HepG2 (cell line): ENCODE data around the gene MAPK9. TPM values are rescaled to one million over a fixed set of nuclear protein-coding genes. Genes with fewer than 3 reads are reported as not detected.
A peak's percentile ranks its signal among the peaks of the same experiment; 100 is the strongest.

Experiments used
- ARHGAP35 ChIP-seq: sonication (generic); formaldehyde crosslinking; IDR thresholded peaks from 2 replicates; pipeline ENCODE4 v1.9.0; 2022; ENCODE audit warnings: mild to moderate bottlenecking, inconsistent platforms, moderate library complexity, missing genetic modification reagents, borderline replicate concordance
- CEBPZ ChIP-seq: IDR thresholded peaks from 2 replicates; pipeline ENCODE4 v1.6.1; 2012; ENCODE audit warnings: low read length, improper control_type of control experiment
- DNMT1 ChIP-seq: sonication (generic); formaldehyde crosslinking; IDR thresholded peaks from 2 replicates; pipeline ENCODE4 v1.5.1; 2020; ENCODE audit warnings: mild to moderate bottlenecking, missing genetic modification reagents
- ETS1 ChIP-seq: sonication (generic); formaldehyde crosslinking; IDR thresholded peaks from 2 replicates; pipeline ENCODE4 v1.4.0; 2020; ENCODE audit warnings: missing genetic modification reagents
- GATAD2A ChIP-seq: IDR thresholded peaks from 2 replicates; pipeline ENCODE4 v1.6.1; 2016
- HOMEZ ChIP-seq: IDR thresholded peaks from 2 replicates; pipeline ENCODE4 v1.6.1; 2016; ENCODE audit warnings: low read depth
- JUNB ChIP-seq: sonication (generic); formaldehyde crosslinking; IDR thresholded peaks from 2 replicates; pipeline ENCODE4 v1.8.0; 2022; ENCODE audit warnings: missing genetic modification reagents, mild to moderate bottlenecking, borderline replicate concordance
- KDM6A ChIP-seq: IDR thresholded peaks from 2 replicates; pipeline ENCODE4 v1.6.1; 2016; ENCODE audit warnings: low read depth
- KLF11 ChIP-seq: IDR thresholded peaks from 2 replicates; pipeline ENCODE4 v1.6.1; 2016; ENCODE audit warnings: missing compliant biosample characterization
- KLF15 ChIP-seq: sonication (generic); formaldehyde crosslinking; IDR thresholded peaks from 2 replicates; pipeline ENCODE4 v1.8.1; 2023; ENCODE audit warnings: borderline replicate concordance, mild to moderate bottlenecking, inconsistent platforms, missing genetic modification reagents, mixed read lengths
- TFAP4 ChIP-seq: sonication (generic); IDR thresholded peaks from 2 replicates; pipeline ENCODE4 v1.6.1; 2016; ENCODE audit warnings: low read depth, borderline replicate concordance
- THAP9 ChIP-seq: sonication (generic); formaldehyde crosslinking; IDR thresholded peaks from 2 replicates; pipeline ENCODE4; 2020; ENCODE audit warnings: missing genetic modification reagents, mild to moderate bottlenecking, borderline replicate concordance
- ZEB1 ChIP-seq: IDR thresholded peaks from 2 replicates; pipeline ENCODE4 v1.6.1; 2012; ENCODE audit warnings: mild to moderate bottlenecking, low read depth, inconsistent platforms; ENCODE audit not compliant: insufficient replicate concordance
- ZKSCAN1 ChIP-seq: fragments of 150-350 bp; IDR thresholded peaks from 2 replicates; pipeline ENCODE4 v1.6.1; 2014; ENCODE audit warnings: low read length
- ZMYM3 ChIP-seq: sonication (generic); formaldehyde crosslinking; IDR thresholded peaks from 2 replicates; pipeline ENCODE4 v1.5.1; 2020; ENCODE audit warnings: mild to moderate bottlenecking, missing genetic modification reagents
- ZMYM4 ChIP-seq: sonication (generic); formaldehyde crosslinking; IDR thresholded peaks from 2 replicates; pipeline ENCODE4 v1.8.1; 2023; ENCODE audit warnings: mild to moderate bottlenecking, missing genetic modification reagents
- ZNF292 ChIP-seq: sonication (generic); formaldehyde crosslinking; IDR thresholded peaks from 2 replicates; pipeline ENCODE4 v1.8.1; 2022; ENCODE audit warnings: mild to moderate bottlenecking, low read depth, missing genetic modification reagents, borderline replicate concordance
- ZNF343 ChIP-seq: sonication (generic); formaldehyde crosslinking; IDR thresholded peaks from 2 replicates; pipeline ENCODE4 v1.4.0; 2020; ENCODE audit warnings: mild to moderate bottlenecking, missing genetic modification reagents
- ZNF879 ChIP-seq: sonication (generic); formaldehyde crosslinking; IDR thresholded peaks from 2 replicates; pipeline ENCODE4 v1.8.1; 2023; ENCODE audit warnings: missing genetic modification reagents
- ZSCAN29 ChIP-seq: sonication (generic); formaldehyde crosslinking; conservative IDR thresholded peaks from 2 replicates; pipeline ENCODE4 v1.4.0; 2020; ENCODE audit warnings: mild to moderate bottlenecking, missing genetic modification reagents
- polyA plus RNA-seq, 8 experiments: library from polyadenylated mRNA; depleted of rRNA in 3 of 8; stranded (reverse) in 7 of 8; unstranded in 1 of 8; fragments of >200 nt; fragmentation: Illumina TruSeq in 4 of 8; extraction: Trizol in 4 of 8; gene quantifications; 2 replicates each; pipeline versions ENCODE4 v1.2.1 to v1.2.3, GENCODE V29; 2011 to 2016; ENCODE audit warnings: low read depth in 4 of 8, missing spikeins in 1 of 8, mixed read lengths in 1 of 8; ENCODE audit not compliant: insufficient read depth in 1 of 8
- total RNA-seq, 5 experiments: library from RNA; depleted of rRNA; stranded (reverse); fragments of >200 nt; fragmentation: Illumina TruSeq; extraction: Trizol; gene quantifications; 2 replicates each; pipeline ENCODE4 v1.2.3, GENCODE V29; 2016; ENCODE audit warnings: low read depth in 1 of 5

Gene MAPK9
- total and polyA plus RNA-seq, 2 of the 13 experiments (the other 11 are each of a cell fraction or from before 2014, with no cell fraction given): 30.1 to 56.1 TPM

GRCh38 chr5:180194410-180195345 lies 97.2 kb downstream of the MAPK9 start (continued):
- TF ChIP-seq DNMT1 (CRISPR knock-in tag): no peak
- TF ChIP-seq GATAD2A (CRISPR knock-in tag): 0 out of 2 replicates have a peak, but pooled peaks have one; percentile 39
- TF ChIP-seq ZMYM4 (CRISPR knock-in tag): no peak
- no peak for TF ChIP-seq KLF15 (CRISPR knock-in tag)
- TF ChIP-seq ZNF292 (CRISPR knock-in tag): 0 out of 2 replicates have a peak, but pooled peaks have one; percentile 31
- TF ChIP-seq JUNB (CRISPR knock-in tag): no peak
- TF ChIP-seq ARHGAP35 (CRISPR knock-in tag): no peak
- TF ChIP-seq CEBPZ: no peak
- no peak for TF ChIP-seq ZNF879 (CRISPR knock-in tag)
- TF ChIP-seq ZMYM3 (CRISPR knock-in tag): no peak
- no peak for TF ChIP-seq KDM6A (CRISPR knock-in tag)
- TF ChIP-seq ZSCAN29 (CRISPR knock-in tag): no peak
- no peak for TF ChIP-seq HOMEZ (CRISPR knock-in tag)
- no peak for TF ChIP-seq KLF11
- no peak for TF ChIP-seq ZEB1
- TF ChIP-seq ETS1 (CRISPR knock-in tag): no peak
- TF ChIP-seq ZNF343: no peak
- TF ChIP-seq TFAP4: peak; percentile 26; the same call in 1 of the 2 replicates
- TF ChIP-seq ZKSCAN1: no peak
- TF ChIP-seq THAP9 (CRISPR knock-in tag): no peak
